ENCODE data around the gene RGS19. TPM values are rescaled to one million over a fixed set of nuclear protein-coding genes. Genes with fewer than 3 reads are reported as not detected.

Gene RGS19
- total RNA-seq, 4 donors from 2014 or later = 4.6 to 38.8 (median 6.7) TPM

GRCh38 chr20:64095927-64096326 is 16.6 kb upstream of the RGS19 start:
- TF ChIP-seq, protein P1, sequence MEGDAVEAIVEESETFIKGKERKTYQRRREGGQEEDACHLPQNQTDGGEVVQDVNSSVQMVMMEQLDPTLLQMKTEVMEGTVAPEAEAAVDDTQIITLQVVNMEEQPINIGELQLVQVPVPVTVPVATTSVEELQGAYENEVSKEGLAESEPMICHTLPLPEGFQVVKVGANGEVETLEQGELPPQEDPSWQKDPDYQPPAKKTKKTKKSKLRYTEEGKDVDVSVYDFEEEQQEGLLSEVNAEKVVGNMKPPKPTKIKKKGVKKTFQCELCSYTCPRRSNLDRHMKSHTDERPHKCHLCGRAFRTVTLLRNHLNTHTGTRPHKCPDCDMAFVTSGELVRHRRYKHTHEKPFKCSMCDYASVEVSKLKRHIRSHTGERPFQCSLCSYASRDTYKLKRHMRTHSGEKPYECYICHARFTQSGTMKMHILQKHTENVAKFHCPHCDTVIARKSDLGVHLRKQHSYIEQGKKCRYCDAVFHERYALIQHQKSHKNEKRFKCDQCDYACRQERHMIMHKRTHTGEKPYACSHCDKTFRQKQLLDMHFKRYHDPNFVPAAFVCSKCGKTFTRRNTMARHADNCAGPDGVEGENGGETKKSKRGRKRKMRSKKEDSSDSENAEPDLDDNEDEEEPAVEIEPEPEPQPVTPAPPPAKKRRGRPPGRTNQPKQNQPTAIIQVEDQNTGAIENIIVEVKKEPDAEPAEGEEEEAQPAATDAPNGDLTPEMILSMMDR (IDR thresholded peaks at IDR 0.05) = no peak
- no peak for TF ChIP-seq POLR2A (IDR thresholded peaks at IDR 0.05)
- Histone ChIP-seq H3K4me1 (no peaks in the 10 kb centered on the region), H3K9me3 (no peaks in the 10 kb centered on the region), H3K27me3 (no peaks in the 10 kb centered on the region), H3K4me3 (no peak overlapping the region), H3K36me3 (no peaks in the 10 kb centered on the region), H3K27ac (no peak overlapping the region)
- intact Hi-C loops (cut with DNase I; ENCODE audit: low total_unique reads) = no loop called here
- no peak for DNase-seq

GRCh38 chr20:64095455-64095854 is 16.1 kb upstream of the RGS19 start:
- Histone ChIP-seq H3K36me3 (no peaks in the 10 kb centered on the region), H3K9me3 (no peaks in the 10 kb centered on the region), H3K4me1 (no peaks in the 10 kb centered on the region), H3K27me3 (no peaks in the 10 kb centered on the region), H3K4me3 (no peak overlapping the region), H3K27ac (no peak overlapping the region)
- intact Hi-C loops (cut with DNase I; ENCODE audit: low total_unique reads) = no loop called here
- no peak for TF ChIP-seq POLR2A (IDR thresholded peaks at IDR 0.05)
- TF ChIP-seq, protein P1 (IDR thresholded peaks at IDR 0.05) = no peak
- DNase-seq = no peak

DNA sequence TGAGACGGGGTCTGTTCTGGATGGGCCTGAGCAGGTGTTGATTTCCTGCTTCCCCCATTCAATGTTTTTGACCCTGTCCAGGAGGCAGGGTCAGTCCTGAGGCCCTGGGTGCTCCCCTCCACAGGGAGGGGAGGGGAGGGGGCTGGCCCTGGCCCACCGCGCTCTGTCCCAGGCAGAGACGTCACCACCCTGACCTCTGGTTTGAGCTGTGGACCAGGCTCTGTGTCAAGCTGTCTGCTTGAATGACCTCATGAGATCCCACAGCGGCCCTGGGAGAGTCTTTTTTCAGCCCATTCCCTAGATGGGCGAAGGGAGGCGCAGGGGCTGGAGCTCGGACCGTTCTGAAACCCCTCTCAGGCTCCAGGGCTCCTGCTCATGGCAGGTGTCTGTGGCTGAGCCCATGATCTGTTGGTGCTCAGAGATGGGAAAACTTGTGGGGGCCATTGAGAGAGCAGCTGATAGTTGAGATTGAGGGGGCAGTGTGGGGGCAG is 13.7 kb upstream of the RGS19 start:
- intact Hi-C loops (cut with DNase I; ENCODE audit: low total_unique reads) = no loop called here
- H3K4me3 ChIP-seq = no peak overlapping the region

GRCh38 chr20:64092258-64093012 is 13.1 kb upstream of the RGS19 start:
- no peaks in the 10 kb centered on the region for H3K4me1 ChIP-seq
- H3K9me3 ChIP-seq = peaks cover 0 to 4% of the 10 kb centered on the region in 2 donors
- H3K4me3 ChIP-seq = no peak overlapping the region
- no peaks in the 10 kb centered on the region for H3K27me3 ChIP-seq
- no peak overlapping the region for H3K27ac ChIP-seq
- TF ChIP-seq, protein P1 (IDR thresholded peaks at IDR 0.05) = no peak
- TF ChIP-seq POLR2A (IDR thresholded peaks at IDR 0.05) = no peak
- intact Hi-C loops (cut with DNase I; ENCODE audit: low total_unique reads) = no loop called here
- no peak for DNase-seq
- no peaks in the 10 kb centered on the region for H3K36me3 ChIP-seq

More for the DNA sequence above, 13.7 kb upstream of the RGS19 start:
- no peak for DNase-seq
- no peaks in the 10 kb centered on the region for H3K4me1 ChIP-seq
- H3K27ac ChIP-seq = no peak overlapping the region
- no peaks in the 10 kb centered on the region for H3K27me3 ChIP-seq
- no peaks in the 10 kb centered on the region for H3K9me3 ChIP-seq
- TF ChIP-seq, protein P1 (IDR thresholded peaks at IDR 0.05) = no peak
- no peak for TF ChIP-seq POLR2A (IDR thresholded peaks at IDR 0.05)
- no peaks in the 10 kb centered on the region for H3K36me3 ChIP-seq

DNA sequence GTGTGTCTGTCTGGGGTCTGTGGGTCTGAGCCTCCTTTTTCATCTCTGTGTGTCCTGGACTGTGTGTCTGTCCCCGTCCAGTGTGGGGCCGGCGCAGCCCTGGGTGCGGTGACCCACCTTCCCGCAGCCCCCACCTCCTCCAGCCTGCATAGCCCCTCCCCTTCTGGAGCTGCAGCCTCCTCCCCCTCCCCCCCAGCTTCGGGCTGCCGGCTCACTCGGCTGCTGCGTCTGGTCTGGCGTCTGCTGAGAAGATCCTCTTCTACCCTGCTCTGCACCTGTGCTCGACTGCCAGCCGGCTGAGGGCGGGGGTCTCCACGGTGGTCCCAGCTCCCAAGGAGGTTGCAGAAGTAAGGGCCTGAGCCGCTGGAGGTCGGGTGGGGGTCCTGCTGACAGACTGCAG is 12.5 kb upstream of the RGS19 start:
- no peaks in the 10 kb centered on the region for H3K4me1 ChIP-seq
- H3K4me3 ChIP-seq = no peak overlapping the region
- no peaks in the 10 kb centered on the region for H3K36me3 ChIP-seq
- peaks cover 0 to 4% of the 10 kb centered on the region in 2 donors for H3K9me3 ChIP-seq
- no peak overlapping the region for H3K27ac ChIP-seq
- no peak for TF ChIP-seq POLR2A (IDR thresholded peaks at IDR 0.05)
- TF ChIP-seq, protein P1 (IDR thresholded peaks at IDR 0.05) = no peak
- no peak for DNase-seq
- intact Hi-C loops (cut with DNase I; ENCODE audit: low total_unique reads) = no loop called here
- no peaks in the 10 kb centered on the region for H3K27me3 ChIP-seq
